K562 (cell line): ENCODE measurements around the gene MYLK4. TPM values are rescaled to one million over a fixed set of nuclear protein-coding genes. Genes with fewer than 3 reads are reported as not detected.
A peak's percentile ranks its signal among the peaks of the same experiment; 100 is the strongest.

Source experiments
- ATAC-seq: fragments of 200-7000 bp; cut with Tn5 transposase; 3 replicates; pipeline ENCODE4 v1.9.1; 2020; ENCODE audit warnings: moderate library complexity
- BruUV-seq: library from RNA; stranded (reverse); fragments of 400-500 nt; replicated peaks from 2 replicates; lab custom pipeline; 2021; lab: Mats Ljungman, UMichigan
- CTCF ChIA-PET: fragments of 300-600 bp; formaldehyde crosslinking; extraction: SDS; loops from one replicate; lab custom pipeline; 2021; ENCODE audit warnings: low intra/inter-chr PET ratio; lab: Yijun Ruan, JAX
- POLR2A ChIA-PET: fragments of 300-600, 350-650 bp; sonication (Branson Sonifier 250); formaldehyde crosslinking; extraction: SDS; loops from one replicate; lab custom pipeline; 2021; ENCODE audit warnings: antibody characterized with exemption, inconsistent platforms; lab: Yijun Ruan, JAX
- DNase-seq, 4 experiments: peaks; one replicate each; pipeline versions ENCODE4 v3.0.0 to v3.0.0-alpha.2; 2011 to 2018; ENCODE audit warnings: low spot score in 3 of 4, mixed read lengths in 3 of 4; ENCODE audit errors: extremely low read depth in 1 of 4
- FAIRE-seq: peaks from 2 replicates; lab custom pipeline; 2011; peaks lifted over from hg19 to GRCh38; lab: Jason Lieb, UNC
- H2AFZ ChIP-seq: 2 replicates; pipeline ENCODE4 v1.6.0; 2011; ENCODE audit warnings: low read depth, low read length, control low read depth, inconsistent platforms
- H3K27ac ChIP-seq: fragments of 200-600 bp; 3 replicates; pipeline ENCODE4 v1.8.0; 2011; ENCODE audit warnings: low read depth, mild to moderate bottlenecking, control low read depth, inconsistent platforms, low read length, moderate library complexity, mixed read lengths; ENCODE audit errors: extremely low read depth
- H3K27me3 ChIP-seq, 2 experiments: fragments of 300-600 bp in 1 of 2; 2 replicates in 1 of 2; 3 replicates in 1 of 2; pipeline versions ENCODE4 v1.6.0 to v1.8.0; 2011; ENCODE audit warnings: inconsistent platforms in 2 of 2, low read length in 2 of 2, mild to moderate bottlenecking in 1 of 2, mixed read lengths in 1 of 2, moderate library complexity in 1 of 2; ENCODE audit not compliant: control insufficient read depth in 2 of 2, insufficient read depth in 2 of 2
- H3K36me3 ChIP-seq: fragments of 300-600 bp; 3 replicates; pipeline ENCODE4 v1.8.0; 2011; ENCODE audit warnings: mild to moderate bottlenecking, low read length, inconsistent platforms; ENCODE audit not compliant: control insufficient read depth, insufficient read depth
- H3K4me1 ChIP-seq, 2 experiments: fragments of 200-600 bp in 1 of 2; replicated peaks in 1 of 2; 2 replicates in 1 of 2; 3 replicates in 1 of 2; pipeline versions ENCODE4 v1.5.1 to v1.8.0; 2011; ENCODE audit warnings: inconsistent platforms in 2 of 2, low read length in 2 of 2, mild to moderate bottlenecking in 1 of 2, mixed read lengths in 1 of 2, moderate library complexity in 1 of 2; ENCODE audit not compliant: control insufficient read depth in 2 of 2, insufficient read depth in 2 of 2
- H3K4me2 ChIP-seq: 2 replicates; pipeline ENCODE4 v1.6.1; 2011; ENCODE audit warnings: low read length, control low read depth, inconsistent platforms, mixed read lengths; ENCODE audit not compliant: insufficient read depth
- H3K4me3 ChIP-seq: fragments of 200-600 bp; sonication (generic), shearing (Covaris generic); 2 replicates; pipeline ENCODE4 v1.5.1; 2016; ENCODE audit warnings: control low read depth, inconsistent platforms
- H3K79me2 ChIP-seq: fragments of 200-600 bp; 3 replicates; pipeline ENCODE4 v1.8.0; 2011; ENCODE audit warnings: low read length, inconsistent platforms; ENCODE audit not compliant: control insufficient read depth, insufficient read depth
- H3K9ac ChIP-seq, 2 experiments: 2 replicates each; pipeline versions ENCODE4 v1.6.0 to v1.6.1; 2011; ENCODE audit warnings: low read depth in 2 of 2, low read length in 2 of 2, control low read depth in 1 of 2, inconsistent platforms in 1 of 2, mild to moderate bottlenecking in 1 of 2, mixed read lengths in 1 of 2; ENCODE audit not compliant: insufficient read depth in 1 of 2
- H3K9me1 ChIP-seq: one replicate; pipeline ENCODE4 v1.6.0; 2011; ENCODE audit warnings: inconsistent platforms, mild to moderate bottlenecking, low read length, moderate library complexity; ENCODE audit not compliant: control insufficient read depth, insufficient read depth
- H3K9me3 ChIP-seq: replicated peaks from 2 replicates; pipeline ENCODE4 v1.5.1; 2011; ENCODE audit warnings: low read depth, low read length, inconsistent platforms; ENCODE audit not compliant: control insufficient read depth, insufficient read depth
- H4K20me1 ChIP-seq: replicated peaks from 2 replicates; pipeline ENCODE4 v1.6.1; 2011; ENCODE audit warnings: low read length, inconsistent platforms, mixed read lengths; ENCODE audit not compliant: control insufficient read depth, insufficient read depth
- CBX5 ChIP-seq: IDR thresholded peaks from 2 replicates; pipeline ENCODE4 v1.6.1; 2014; ENCODE audit warnings: low read depth, borderline replicate concordance
- CBX8 ChIP-seq: fragments of 200-600 bp; sonication (generic); IDR thresholded peaks from 2 replicates; pipeline ENCODE4 v1.6.1; 2012; ENCODE audit warnings: borderline replicate concordance, mixed run types, low read depth, mild to moderate bottlenecking, moderate library complexity, mixed read lengths, low read length, control low read depth, inconsistent platforms; ENCODE audit not compliant: poor library complexity, severe bottlenecking; ENCODE audit errors: extremely low read depth
- COPS2 ChIP-seq: fragments of 450-650 bp; conservative IDR thresholded peaks from 2 replicates; pipeline ENCODE4 v1.6.1; 2016; ENCODE audit warnings: mild to moderate bottlenecking, moderate library complexity
- MYNN ChIP-seq, 2 experiments: sonication (generic); formaldehyde crosslinking in 1 of 2; IDR thresholded peaks; 2 replicates each; pipeline versions ENCODE4 v1.5.0 to v1.6.1; 2016 to 2020; ENCODE audit warnings: antibody characterized with exemption in 1 of 2, missing genetic modification reagents in 1 of 2
- SPI1 ChIP-seq: IDR thresholded peaks from 2 replicates; pipeline ENCODE4 v1.6.1; 2011; ENCODE audit warnings: low read depth, low read length, control low read depth, borderline replicate concordance
- TSC22D4 ChIP-seq: fragments of 450-650 bp; IDR thresholded peaks from 2 replicates; pipeline ENCODE4 v1.6.1; 2016; ENCODE audit warnings: missing genetic modification characterization, missing biosample characterization, control low read depth
- WGBS: fragments of 100-300 bp; shearing (Covaris generic); methylation state at CpG from one replicate; pipeline ENCODE4 v1.1.6; 2016; ENCODE audit warnings: low coverage, mixed read lengths; ENCODE audit not compliant: insufficient coverage; ENCODE audit errors: missing lambda C conversion rate; 5-methylcytosine and 5-hydroxymethylcytosine counted together
- in situ Hi-C: fragments of 300-500 bp; cut with MboI; formaldehyde crosslinking; loops from 4 replicates; pipeline ENCODE4 v1.15.0; 2018; ENCODE audit warnings: inconsistent platforms, mixed read lengths
- intact Hi-C: fragments of 100-400 bp; cut with micrococcal nuclease; formaldehyde crosslinking; loops from 2 replicates; pipeline ENCODE4 v1.14.2; 2022
- polyA plus RNA-seq, 8 experiments: library from polyadenylated mRNA; depleted of rRNA in 4 of 8; stranded (reverse) in 5 of 8; unstranded in 3 of 8; fragments of >200 nt; fragmentation: Nextera tagmentation in 2 of 8; fragmentation: Illumina TruSeq in 1 of 8; extraction: Ambion mirVana in 2 of 8; extraction: Trizol in 1 of 8; gene quantifications; 2 replicates each; pipeline versions ENCODE4 v1.2.1 to v1.2.3, GENCODE V29; 2011 to 2014; ENCODE audit warnings: inconsistent platforms in 1 of 8, missing spikeins in 1 of 8
- total RNA-seq, 7 experiments: library from RNA; depleted of rRNA in 6 of 7; stranded (reverse); fragments of >200 nt in 6 of 7; fragmentation: Illumina TruSeq in 2 of 7; extraction: Trizol in 2 of 7; gene quantifications; 2 replicates each; pipeline versions ENCODE4 v1.2.1 to v1.2.3, GENCODE V29; 2011 to 2021; ENCODE audit warnings: low replicate concordance in 1 of 7

Gene MYLK4
- total and polyA plus RNA-seq, 9 of the 15 experiments (the other 6 are each of a cell fraction or from before 2014, with no cell fraction given): 0.01 to 0.15 (median 0.06) TPM

DNA sequence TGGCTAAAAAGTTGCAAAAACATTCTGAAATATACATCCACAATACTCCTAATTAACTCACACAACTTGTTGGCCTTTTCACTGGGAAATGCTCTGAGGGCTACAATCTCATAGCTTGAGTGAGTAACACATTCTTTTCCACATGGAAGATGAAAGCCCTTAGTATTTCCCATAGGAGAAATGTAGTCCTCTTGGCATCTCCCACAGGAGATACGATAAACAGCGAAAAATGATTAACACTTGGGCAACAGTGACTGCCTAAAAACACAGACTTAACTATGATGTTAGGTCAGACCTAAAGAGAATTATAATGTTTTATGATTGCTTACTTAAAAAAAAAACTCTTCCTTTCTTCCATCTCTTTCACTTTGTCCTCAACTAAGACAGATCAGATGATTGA is 9.0 kb downstream of the MYLK4 start (continued):
- TF ChIP-seq CBX8 (no peak), COPS2 (no peak), MYNN (IDR thresholded peaks at IDR 0.05) (no peak), MYNN (CRISPR knock-in tag; IDR thresholded peaks at IDR 0.05) (no peak), TSC22D4 (tag) (no peak)

DNA sequence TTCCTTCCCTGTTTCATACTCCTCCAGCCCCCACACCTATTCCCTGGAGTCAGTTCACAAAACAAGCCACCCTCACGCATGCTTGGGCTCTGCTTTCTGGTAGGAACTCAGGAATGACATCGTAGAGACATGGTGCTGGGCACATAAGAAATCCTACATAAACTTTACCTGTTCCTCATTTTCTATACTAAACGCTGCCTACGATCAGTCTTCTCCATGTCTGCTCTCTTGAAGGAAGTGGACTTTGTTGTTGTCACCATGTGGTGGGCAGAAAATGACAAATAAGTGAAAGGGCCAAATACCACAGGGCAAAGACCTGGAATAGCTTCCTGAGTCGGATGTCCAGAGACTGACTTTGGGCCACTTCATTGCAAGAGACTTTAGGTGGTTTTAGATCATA is 10.1 kb downstream of the MYLK4 start:
- FAIRE-seq: no peak
- H3K4me3 ChIP-seq: no peak overlapping the region
- no peaks in the 10 kb centered on the region for H3K27me3 ChIP-seq
- peaks cover 5 to 15% of the 10 kb centered on the region in 2 experiments; a peak in 3 of 5 replicates for H3K4me1 ChIP-seq
- no peaks in the 10 kb centered on the region for H3K9me1 ChIP-seq
- BruUV-seq: no TSS peak
- intact Hi-C loops: loop anchor here (5.0 kb wide), 1 partner anchor 1143 kb away; no protein-coding TSS in a partner anchor
- H3K9me3 ChIP-seq: no peaks in the 10 kb centered on the region
- 38% methylated on average over 5 of the region's 5 CpGs for WGBS
- TF ChIP-seq SPI1 (peak; percentile 31; the same call in 1 of the 2 replicates), CBX5 (no peak)
- peak overlapping the region; percentile 57 for H2AFZ ChIP-seq
- POLR2A ChIA-PET: no interaction called here
- no peak for DNase-seq
- H3K9ac ChIP-seq: no peak overlapping the region
- H3K27ac ChIP-seq: no peak overlapping the region
- H4K20me1 ChIP-seq: no peaks in the 10 kb centered on the region
- H3K79me2 ChIP-seq: no peaks in the 10 kb centered on the region
- ATAC-seq: no peak
- no peaks in the 10 kb centered on the region for H3K36me3 ChIP-seq
- in situ Hi-C loops: no loop called here
- CTCF ChIA-PET: no interaction called here
- no peak overlapping the region for H3K4me2 ChIP-seq
